SKM-1 (cell line): ENCODE results near the gene ARID2.

Source experiments
- DNase-seq: peaks from one replicate; lab custom pipeline; 2025; ENCODE audit not compliant: unreplicated experiment; lab: John Stamatoyannopoulos, UW

Gene ARID2

GRCh38 chr12:45849289-45849688, 119.8 kb downstream of the ARID2 start:
- DNase-seq, result no peak

GRCh38 chr12:45850302-45850701, 120.8 kb downstream of the ARID2 start:
- no peak for DNase-seq

- no peak for DNase-seq
Observed at GRCh38 chr12:45852508-45852907, 123.0 kb downstream of the ARID2 start.

GRCh38 chr12:45853550-45853949, 124.0 kb downstream of the ARID2 start:
- DNase-seq, result no peak

GRCh38 chr12:45863332-45863731, 133.8 kb downstream of the ARID2 start:
- DNase-seq, result no peak

GRCh38 chr12:45866299-45866698, 136.8 kb downstream of the ARID2 start:
- no peak for DNase-seq

- no peak for DNase-seq
Observed at GRCh38 chr12:45872446-45872845, 142.9 kb downstream of the ARID2 start.

- no peak for DNase-seq
Observed at GRCh38 chr12:45877069-45877468, 147.6 kb downstream of the ARID2 start.

- DNase-seq, result no peak
Observed at GRCh38 chr12:45878630-45879255, 149.2 kb downstream of the ARID2 start.

GRCh38 chr12:45879363-45879895, 149.9 kb downstream of the ARID2 start:
- DNase-seq, result no peak

GRCh38 chr12:45880533-45880932, 151.0 kb downstream of the ARID2 start:
- DNase-seq, result no peak

- no peak for DNase-seq
Observed at GRCh38 chr12:45883187-45883586, 153.7 kb downstream of the ARID2 start.

- no peak for DNase-seq
Observed at GRCh38 chr12:45886685-45887084, 157.2 kb downstream of the ARID2 start.

GRCh38 chr12:45887544-45887943, 158.0 kb downstream of the ARID2 start:
- DNase-seq, result no peak

- DNase-seq, result no peak
Observed at GRCh38 chr12:45890276-45890675, 160.8 kb downstream of the ARID2 start.

GRCh38 chr12:45893240-45893639, 163.7 kb downstream of the ARID2 start:
- no peak for DNase-seq

- DNase-seq, result no peak
Observed at GRCh38 chr12:45895961-45896360, 166.5 kb downstream of the ARID2 start.

GRCh38 chr12:45898094-45898493, 168.6 kb downstream of the ARID2 start:
- DNase-seq, result no peak

GRCh38 chr12:45907955-45908354, 178.4 kb downstream of the ARID2 start:
- no peak for DNase-seq

GRCh38 chr12:45909041-45909713, 179.7 kb downstream of the ARID2 start:
- DNase-seq, result no peak

GRCh38 chr12:45912774-45913173, 183.3 kb downstream of the ARID2 start:
- no peak for DNase-seq

- DNase-seq, result no peak
Observed at GRCh38 chr12:45913631-45914030, 184.1 kb downstream of the ARID2 start.

GRCh38 chr12:45914090-45914489, 184.6 kb downstream of the ARID2 start:
- DNase-seq, result no peak
